ENCODE data around the gene CDC37L1. TPM values are rescaled to one million over a fixed set of nuclear protein-coding genes. Genes with fewer than 3 reads are reported as not detected.
A peak's percentile ranks its signal among the peaks of the same experiment; 100 is the strongest.

CDC37L1 gene
- total RNA-seq, 1 donor from 2014 or later: 12.7 TPM

GRCh38 chr9:4661165-4661564 lies 18.2 kb upstream of the CDC37L1 start:
- H3K4me3 Mint-ChIP-seq: peak overlapping the region; percentile 80
- H3K27me3 Mint-ChIP-seq (ENCODE audit: low read depth): no peaks in the 10 kb centered on the region
- no peak for DNase-seq (ENCODE audit: low spot score in 2 of 2, unreplicated experiment in 2 of 2)
- TF ChIP-seq CTCF (IDR thresholded peaks at IDR 0.05; ENCODE audit: unreplicated experiment): no peak
- peaks cover 3% of the 10 kb centered on the region for H3K9me3 Mint-ChIP-seq
- peaks cover 5% of the 10 kb centered on the region for H3K36me3 Mint-ChIP-seq
- H3K4me1 Mint-ChIP-seq: peaks cover 43% of the 10 kb centered on the region
- H3K27ac Mint-ChIP-seq: no peak overlapping the region

GRCh38 chr9:4661611-4662010 lies 17.8 kb upstream of the CDC37L1 start:
- H3K27me3 Mint-ChIP-seq (ENCODE audit: low read depth): no peaks in the 10 kb centered on the region

DNA sequence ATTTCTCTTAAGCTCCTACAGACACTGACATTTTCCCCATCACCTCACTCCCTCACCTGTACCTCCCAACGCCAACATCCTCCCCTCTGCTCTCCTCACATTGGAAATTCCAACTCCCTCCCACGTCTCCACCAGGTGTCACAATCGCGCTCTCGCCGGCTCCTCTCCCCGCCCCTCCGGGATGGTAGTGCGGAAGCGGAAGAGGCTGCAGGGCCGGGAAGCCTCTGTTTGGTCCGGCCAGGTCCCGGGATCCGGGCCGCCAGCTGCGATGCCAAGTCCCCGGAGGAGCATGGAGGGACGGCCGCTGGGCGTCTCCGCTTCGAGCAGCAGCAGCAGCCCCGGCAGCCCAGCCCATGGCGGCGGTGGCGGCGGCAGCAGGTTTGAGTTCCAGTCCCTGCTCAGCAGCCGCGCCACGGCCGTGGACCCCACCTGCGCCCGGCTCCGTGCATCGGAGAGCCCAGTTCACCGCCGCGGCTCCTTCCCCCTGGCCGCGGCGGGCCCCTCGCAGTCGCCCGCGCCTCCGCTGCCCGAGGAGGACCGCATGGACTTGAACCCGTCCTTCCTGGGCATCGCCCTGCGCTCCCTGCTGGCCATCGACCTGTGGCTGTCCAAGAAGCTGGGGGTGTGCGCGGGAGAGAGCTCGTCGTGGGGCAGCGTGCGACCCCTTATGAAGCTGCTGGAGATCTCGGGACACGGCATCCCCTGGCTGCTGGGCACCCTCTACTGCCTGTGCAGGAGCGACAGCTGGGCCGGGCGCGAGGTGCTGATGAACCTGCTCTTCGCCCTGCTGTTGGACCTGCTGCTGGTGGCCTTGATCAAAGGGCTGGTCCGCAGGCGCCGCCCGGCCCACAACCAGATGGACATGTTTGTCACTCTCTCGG lies 17.0 kb upstream of the CDC37L1 start, which contains the start of gene PLPP6:
Gene PLPP6, plus strand, starts transcription at position 187 of the 881 bp plus-strand sequence. Its CDS starts 82 bp downstream, at position 269.
- peak; percentile 13 for TF ChIP-seq CTCF (IDR thresholded peaks at IDR 0.05; ENCODE audit: unreplicated experiment)
- DNase-seq (ENCODE audit: low spot score in 2 of 2, unreplicated experiment in 2 of 2): peak; percentile 60 to 85
- Mint-ChIP-seq H3K4me3 (peak within 1 kb of the TSS; percentile 80), H3K4me1 (peaks cover 50% of the 10 kb centered on the region), H3K27me3 (ENCODE audit: low read depth) (no peaks in the 10 kb centered on the region), H3K27ac (peak within 1 kb of the TSS; percentile 83), H3K9me3 (peaks cover 3% of the 10 kb centered on the region), H3K36me3 (peaks cover 5% of the 10 kb centered on the region)

More at GRCh38 chr9:4661611-4662010, 17.8 kb upstream of the CDC37L1 start:
- DNase-seq (ENCODE audit: low spot score in 2 of 2, unreplicated experiment in 2 of 2): no peak
- H3K4me1 Mint-ChIP-seq: peaks cover 47% of the 10 kb centered on the region
- peaks cover 5% of the 10 kb centered on the region for H3K36me3 Mint-ChIP-seq
- peaks cover 3% of the 10 kb centered on the region for H3K9me3 Mint-ChIP-seq
- H3K4me3 Mint-ChIP-seq: peak overlapping the region; percentile 80
- no peak for TF ChIP-seq CTCF (IDR thresholded peaks at IDR 0.05; ENCODE audit: unreplicated experiment)
- peak overlapping the region; percentile 83 for H3K27ac Mint-ChIP-seq

- Mint-ChIP-seq H3K4me3 (peak overlapping the region; percentile 80), H3K36me3 (peaks cover 5% of the 10 kb centered on the region), H3K4me1 (peaks cover 50% of the 10 kb centered on the region), H3K27me3 (ENCODE audit: low read depth) (no peaks in the 10 kb centered on the region), H3K27ac (peak overlapping the region; percentile 39), H3K9me3 (peaks cover 3% of the 10 kb centered on the region)
- no peak for TF ChIP-seq CTCF (IDR thresholded peaks at IDR 0.05; ENCODE audit: unreplicated experiment)
- DNase-seq (ENCODE audit: low spot score in 2 of 2, unreplicated experiment in 2 of 2): no peak
These were observed 16.2 kb upstream of the CDC37L1 start for GRCh38 chr9:4662989-4663792.

DNA sequence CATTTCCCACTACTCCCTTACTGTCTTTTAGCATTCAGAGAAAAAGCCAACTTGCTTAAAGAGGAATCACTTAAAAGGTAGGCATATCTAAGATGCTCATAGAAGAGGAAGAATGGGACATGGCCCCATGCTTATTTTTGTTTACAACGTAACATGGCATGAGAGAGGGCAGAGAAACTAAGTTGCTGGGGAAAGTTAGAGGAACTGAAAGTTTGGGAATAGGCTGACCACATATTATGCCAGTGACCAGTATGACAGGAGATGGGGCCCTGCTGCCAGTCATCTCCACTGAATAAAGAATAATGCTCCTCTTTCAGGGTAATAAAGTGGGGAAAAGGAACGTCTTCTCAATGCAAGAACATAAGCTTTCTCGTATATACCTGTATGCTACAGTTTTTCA lies 15.4 kb upstream of the CDC37L1 start:
- DNase-seq (ENCODE audit: low spot score in 2 of 2, unreplicated experiment in 2 of 2): no peak
- H3K27ac Mint-ChIP-seq: peak overlapping the region; percentile 26
- peaks cover 50% of the 10 kb centered on the region for H3K4me1 Mint-ChIP-seq
- H3K27me3 Mint-ChIP-seq (ENCODE audit: low read depth): no peaks in the 10 kb centered on the region
- peak overlapping the region; percentile 2 for H3K4me3 Mint-ChIP-seq
- peaks cover 5% of the 10 kb centered on the region for H3K36me3 Mint-ChIP-seq
- H3K9me3 Mint-ChIP-seq: peaks cover 3% of the 10 kb centered on the region
- TF ChIP-seq CTCF (IDR thresholded peaks at IDR 0.05; ENCODE audit: unreplicated experiment): no peak

Measured in mesothelial cell of epicardium (in vitro differentiated cells).